ENCODE measurements around the gene NCLN.

GRCh38 chr19:3185461-3186159, at the start of gene NCLN:
- peak in 2 of 6 experiments; percentile 6 for TF ChIP-seq CTCF (IDR thresholded peaks at IDR 0.05)
- peak in 2 of 4 donors; percentile 25 to 43 for TF ChIP-seq POLR2A (IDR thresholded peaks at IDR 0.05)
